PC-3 (cell line): ENCODE data around the gene ZMPSTE24.

Source experiments
- CTCF ChIP-seq: fragments of 300-600 bp; sonication (generic); conservative IDR thresholded peaks from 2 replicates; pipeline ENCODE4 v1.5.1; 2017; ENCODE audit warnings: antibody characterized with exemption, low read depth, mild to moderate bottlenecking, low read length
- EZH2 ChIP-seq: fragments of 300-600 bp; sonication (generic); IDR thresholded peaks from one replicate; pipeline ENCODE4 v1.6.1; 2017; ENCODE audit warnings: antibody characterized with exemption, mild to moderate bottlenecking, low read length; ENCODE audit not compliant: unreplicated experiment
- EZH2phosphoT487 ChIP-seq: fragments of 300-600 bp; sonication (generic); IDR thresholded peaks from 2 replicates; pipeline ENCODE4 v1.6.1; 2018; ENCODE audit warnings: mild to moderate bottlenecking, antibody characterized with exemption, low read length, borderline replicate concordance

- TF ChIP-seq CTCF: no peak
- TF ChIP-seq EZH2phosphoT487: no peak
- TF ChIP-seq EZH2: no peak
Observed at GRCh38 chr1:40308036-40308727, 50.1 kb downstream of the ZMPSTE24 start.
